OCI-LY3 (cell line): ENCODE results near the gene HBQ1.
"Not testable (repeated sequence)": the region's sequence is repeated elsewhere in the genome, so short reads cannot be mapped to it uniquely, and the experiment has no call there.

Experiments used
- H2AFZ ChIP-seq: fragments of 200-600, 300-600 bp; shearing (Covaris generic); 2 replicates; pipeline ENCODE4 v1.6.0; 2014; ENCODE audit warnings: antibody characterized with exemption, low read depth, low read length
- H3K27ac ChIP-seq: fragments of 200-600, 300-600 bp; sonication (generic); 2 replicates; pipeline ENCODE4 v1.5.1; 2014; ENCODE audit warnings: mild to moderate bottlenecking, low read length, moderate library complexity, mixed read lengths
- H3K27me3 ChIP-seq: fragments of 200-600, 300-600 bp; sonication (generic); 2 replicates; pipeline ENCODE4 v1.6.1; 2014; ENCODE audit warnings: low read depth, low read length, mixed read lengths
- H3K36me3 ChIP-seq: fragments of 200-600, 300-600 bp; sonication (generic); replicated peaks from 2 replicates; pipeline ENCODE3; 2014; ENCODE audit warnings: low read depth, low read length, mixed read lengths
- H3K4me1 ChIP-seq: fragments of 300-600, 200-600 bp; sonication (generic); 2 replicates; pipeline ENCODE4 v1.6.1; 2014; ENCODE audit warnings: low read length, mixed read lengths
- H3K4me2 ChIP-seq: fragments of 200-600, 300-600 bp; sonication (generic); 2 replicates; pipeline ENCODE4 v1.6.1; 2014; ENCODE audit warnings: low read length, mixed read lengths
- H3K4me3 ChIP-seq: fragments of 300-600, 200-600 bp; sonication (generic); 2 replicates; pipeline ENCODE4 v1.5.1; 2014; ENCODE audit warnings: antibody characterized with exemption, mild to moderate bottlenecking, low read length, moderate library complexity
- H3K79me2 ChIP-seq: fragments of 300-600, 200-600 bp; shearing (Covaris generic); 2 replicates; pipeline ENCODE4 v1.6.1; 2014; ENCODE audit warnings: mild to moderate bottlenecking, low read length, mixed read lengths
- H3K9ac ChIP-seq: fragments of 300-600, 200-600 bp; shearing (Covaris generic); 2 replicates; pipeline ENCODE4 v1.6.0; 2014; ENCODE audit warnings: mild to moderate bottlenecking, low read length, moderate library complexity
- H3K9me3 ChIP-seq: fragments of 200-600, 300-600 bp; shearing (Covaris generic); 2 replicates; pipeline ENCODE4 v1.6.1; 2014; ENCODE audit warnings: low read length, mixed read lengths; ENCODE audit not compliant: insufficient read depth
- H4K20me1 ChIP-seq: fragments of 200-600, 300-600 bp; sonication (generic); 2 replicates; pipeline ENCODE4 v1.6.1; 2016; ENCODE audit warnings: low read length, mixed read lengths; ENCODE audit not compliant: insufficient read depth
- EZH2phosphoT487 ChIP-seq: fragments of 200-600 bp; shearing (Covaris generic); IDR thresholded peaks from 2 replicates; pipeline ENCODE4 v1.6.1; 2018; ENCODE audit warnings: antibody characterized with exemption, mixed run types, low read depth
- TF ChIP-seq, protein P1 (sequence below): fragments of 200-600, 300-600 bp; sonication (generic); IDR thresholded peaks from 2 replicates; pipeline ENCODE4 v1.5.1; 2014; ENCODE audit warnings: antibody characterized with exemption, low read length, low read depth

The HBQ1 gene

DNA sequence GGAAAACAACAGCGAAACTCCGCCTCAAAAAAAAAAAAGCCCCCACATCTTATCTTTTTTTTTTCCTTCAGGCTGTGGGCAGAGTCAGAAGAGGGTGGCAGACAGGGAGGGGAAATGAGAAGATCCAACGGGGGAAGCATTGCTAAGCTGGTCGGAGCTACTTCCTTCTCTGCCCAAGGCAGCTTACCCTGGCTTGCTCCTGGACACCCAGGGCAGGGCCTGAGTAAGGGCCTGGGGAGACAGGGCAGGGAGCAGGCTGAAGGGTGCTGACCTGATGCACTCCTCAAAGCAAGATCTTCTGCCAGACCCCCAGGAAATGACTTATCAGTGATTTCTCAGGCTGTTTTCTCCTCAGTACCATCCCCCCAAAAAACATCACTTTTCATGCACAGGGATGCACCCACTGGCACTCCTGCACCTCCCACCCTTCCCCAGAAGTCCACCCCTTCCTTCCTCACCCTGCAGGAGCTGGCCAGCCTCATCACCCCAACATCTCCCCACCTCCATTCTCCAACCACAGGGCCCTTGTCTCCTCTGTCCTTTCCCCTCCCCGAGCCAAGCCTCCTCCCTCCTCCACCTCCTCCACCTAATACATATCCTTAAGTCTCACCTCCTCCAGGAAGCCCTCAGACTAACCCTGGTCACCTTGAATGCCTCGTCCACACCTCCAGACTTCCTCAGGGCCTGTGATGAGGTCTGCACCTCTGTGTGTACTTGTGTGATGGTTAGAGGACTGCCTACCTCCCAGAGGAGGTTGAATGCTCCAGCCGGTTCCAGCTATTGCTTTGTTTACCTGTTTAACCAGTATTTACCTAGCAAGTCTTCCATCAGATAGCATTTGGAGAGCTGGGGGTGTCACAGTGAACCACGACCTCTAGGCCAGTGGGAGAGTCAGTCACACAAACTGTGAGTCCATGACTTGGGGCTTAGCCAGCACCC is 5.0 kb upstream of the HBQ1 start:
- no peaks in the 10 kb centered on the region for H3K27me3 ChIP-seq

DNA sequence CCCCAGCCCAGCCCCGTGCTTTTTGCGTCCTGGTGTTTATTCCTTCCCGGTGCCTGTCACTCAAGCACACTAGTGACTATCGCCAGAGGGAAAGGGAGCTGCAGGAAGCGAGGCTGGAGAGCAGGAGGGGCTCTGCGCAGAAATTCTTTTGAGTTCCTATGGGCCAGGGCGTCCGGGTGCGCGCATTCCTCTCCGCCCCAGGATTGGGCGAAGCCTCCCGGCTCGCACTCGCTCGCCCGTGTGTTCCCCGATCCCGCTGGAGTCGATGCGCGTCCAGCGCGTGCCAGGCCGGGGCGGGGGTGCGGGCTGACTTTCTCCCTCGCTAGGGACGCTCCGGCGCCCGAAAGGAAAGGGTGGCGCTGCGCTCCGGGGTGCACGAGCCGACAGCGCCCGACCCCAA is 4.3 kb upstream of the HBQ1 start:
- not testable (repeated sequence) for H3K27ac ChIP-seq, H3K9me3 ChIP-seq, H4K20me1 ChIP-seq, H3K79me2 ChIP-seq, H3K27me3 ChIP-seq, H3K9ac ChIP-seq, H3K4me3 ChIP-seq, H3K4me2 ChIP-seq, H3K4me1 ChIP-seq, H2AFZ ChIP-seq, H3K36me3 ChIP-seq

More for the DNA sequence above, 5.0 kb upstream of the HBQ1 start:
- Histone ChIP-seq H2AFZ (no peak overlapping the region), H4K20me1 (no peaks in the 10 kb centered on the region), H3K36me3 (no peaks in the 10 kb centered on the region), H3K79me2 (no peaks in the 10 kb centered on the region), H3K27ac (no peak overlapping the region), H3K9me3 (no peaks in the 10 kb centered on the region), H3K4me1 (no peaks in the 10 kb centered on the region), H3K9ac (no peak overlapping the region), H3K4me2 (no peak overlapping the region), H3K4me3 (no peak overlapping the region)
- TF ChIP-seq EZH2phosphoT487: no peak

DNA sequence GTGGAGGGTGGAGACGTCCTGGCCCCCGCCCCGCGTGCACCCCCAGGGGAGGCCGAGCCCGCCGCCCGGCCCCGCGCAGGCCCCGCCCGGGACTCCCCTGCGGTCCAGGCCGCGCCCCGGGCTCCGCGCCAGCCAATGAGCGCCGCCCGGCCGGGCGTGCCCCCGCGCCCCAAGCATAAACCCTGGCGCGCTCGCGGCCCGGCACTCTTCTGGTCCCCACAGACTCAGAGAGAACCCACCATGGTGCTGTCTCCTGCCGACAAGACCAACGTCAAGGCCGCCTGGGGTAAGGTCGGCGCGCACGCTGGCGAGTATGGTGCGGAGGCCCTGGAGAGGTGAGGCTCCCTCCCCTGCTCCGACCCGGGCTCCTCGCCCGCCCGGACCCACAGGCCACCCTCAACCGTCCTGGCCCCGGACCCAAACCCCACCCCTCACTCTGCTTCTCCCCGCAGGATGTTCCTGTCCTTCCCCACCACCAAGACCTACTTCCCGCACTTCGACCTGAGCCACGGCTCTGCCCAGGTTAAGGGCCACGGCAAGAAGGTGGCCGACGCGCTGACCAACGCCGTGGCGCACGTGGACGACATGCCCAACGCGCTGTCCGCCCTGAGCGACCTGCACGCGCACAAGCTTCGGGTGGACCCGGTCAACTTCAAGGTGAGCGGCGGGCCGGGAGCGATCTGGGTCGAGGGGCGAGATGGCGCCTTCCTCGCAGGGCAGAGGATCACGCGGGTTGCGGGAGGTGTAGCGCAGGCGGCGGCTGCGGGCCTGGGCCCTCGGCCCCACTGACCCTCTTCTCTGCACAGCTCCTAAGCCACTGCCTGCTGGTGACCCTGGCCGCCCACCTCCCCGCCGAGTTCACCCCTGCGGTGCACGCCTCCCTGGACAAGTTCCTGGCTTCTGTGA is 3.5 kb upstream of the HBQ1 start, which contains the start of gene HBA1:
TSS of gene HBA1 (plus strand) at position 204 of the 906 bp plus-strand sequence. CDS start at position 241, 37 bp downstream.
- H3K27ac ChIP-seq, H3K36me3 ChIP-seq, H3K4me3 ChIP-seq, H3K9me3 ChIP-seq, H3K4me1 ChIP-seq, H3K9ac ChIP-seq, H4K20me1 ChIP-seq, H3K4me2 ChIP-seq, H3K27me3 ChIP-seq, H3K79me2 ChIP-seq, H2AFZ ChIP-seq: not testable (repeated sequence)

DNA sequence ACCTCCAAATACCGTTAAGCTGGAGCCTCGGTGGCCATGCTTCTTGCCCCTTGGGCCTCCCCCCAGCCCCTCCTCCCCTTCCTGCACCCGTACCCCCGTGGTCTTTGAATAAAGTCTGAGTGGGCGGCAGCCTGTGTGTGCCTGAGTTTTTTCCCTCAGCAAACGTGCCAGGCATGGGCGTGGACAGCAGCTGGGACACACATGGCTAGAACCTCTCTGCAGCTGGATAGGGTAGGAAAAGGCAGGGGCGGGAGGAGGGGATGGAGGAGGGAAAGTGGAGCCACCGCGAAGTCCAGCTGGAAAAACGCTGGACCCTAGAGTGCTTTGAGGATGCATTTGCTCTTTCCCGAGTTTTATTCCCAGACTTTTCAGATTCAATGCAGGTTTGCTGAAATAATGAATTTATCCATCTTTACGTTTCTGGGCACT is 2.9 kb upstream of the HBQ1 start:
- H3K4me3 ChIP-seq: no peak overlapping the region
- no peak overlapping the region for H3K4me2 ChIP-seq
- H3K27ac ChIP-seq: no peak overlapping the region
- no peaks in the 10 kb centered on the region for H3K4me1 ChIP-seq
- TF ChIP-seq EZH2phosphoT487: no peak
- TF ChIP-seq, protein P1, sequence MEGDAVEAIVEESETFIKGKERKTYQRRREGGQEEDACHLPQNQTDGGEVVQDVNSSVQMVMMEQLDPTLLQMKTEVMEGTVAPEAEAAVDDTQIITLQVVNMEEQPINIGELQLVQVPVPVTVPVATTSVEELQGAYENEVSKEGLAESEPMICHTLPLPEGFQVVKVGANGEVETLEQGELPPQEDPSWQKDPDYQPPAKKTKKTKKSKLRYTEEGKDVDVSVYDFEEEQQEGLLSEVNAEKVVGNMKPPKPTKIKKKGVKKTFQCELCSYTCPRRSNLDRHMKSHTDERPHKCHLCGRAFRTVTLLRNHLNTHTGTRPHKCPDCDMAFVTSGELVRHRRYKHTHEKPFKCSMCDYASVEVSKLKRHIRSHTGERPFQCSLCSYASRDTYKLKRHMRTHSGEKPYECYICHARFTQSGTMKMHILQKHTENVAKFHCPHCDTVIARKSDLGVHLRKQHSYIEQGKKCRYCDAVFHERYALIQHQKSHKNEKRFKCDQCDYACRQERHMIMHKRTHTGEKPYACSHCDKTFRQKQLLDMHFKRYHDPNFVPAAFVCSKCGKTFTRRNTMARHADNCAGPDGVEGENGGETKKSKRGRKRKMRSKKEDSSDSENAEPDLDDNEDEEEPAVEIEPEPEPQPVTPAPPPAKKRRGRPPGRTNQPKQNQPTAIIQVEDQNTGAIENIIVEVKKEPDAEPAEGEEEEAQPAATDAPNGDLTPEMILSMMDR: no peak
- H3K9me3 ChIP-seq: no peaks in the 10 kb centered on the region
- peaks cover 11% of the 10 kb centered on the region for H3K36me3 ChIP-seq
- H3K79me2 ChIP-seq: no peaks in the 10 kb centered on the region
- H3K9ac ChIP-seq: no peak overlapping the region
- H3K27me3 ChIP-seq: no peaks in the 10 kb centered on the region
- no peaks in the 10 kb centered on the region for H4K20me1 ChIP-seq
- H2AFZ ChIP-seq: no peak overlapping the region

DNA sequence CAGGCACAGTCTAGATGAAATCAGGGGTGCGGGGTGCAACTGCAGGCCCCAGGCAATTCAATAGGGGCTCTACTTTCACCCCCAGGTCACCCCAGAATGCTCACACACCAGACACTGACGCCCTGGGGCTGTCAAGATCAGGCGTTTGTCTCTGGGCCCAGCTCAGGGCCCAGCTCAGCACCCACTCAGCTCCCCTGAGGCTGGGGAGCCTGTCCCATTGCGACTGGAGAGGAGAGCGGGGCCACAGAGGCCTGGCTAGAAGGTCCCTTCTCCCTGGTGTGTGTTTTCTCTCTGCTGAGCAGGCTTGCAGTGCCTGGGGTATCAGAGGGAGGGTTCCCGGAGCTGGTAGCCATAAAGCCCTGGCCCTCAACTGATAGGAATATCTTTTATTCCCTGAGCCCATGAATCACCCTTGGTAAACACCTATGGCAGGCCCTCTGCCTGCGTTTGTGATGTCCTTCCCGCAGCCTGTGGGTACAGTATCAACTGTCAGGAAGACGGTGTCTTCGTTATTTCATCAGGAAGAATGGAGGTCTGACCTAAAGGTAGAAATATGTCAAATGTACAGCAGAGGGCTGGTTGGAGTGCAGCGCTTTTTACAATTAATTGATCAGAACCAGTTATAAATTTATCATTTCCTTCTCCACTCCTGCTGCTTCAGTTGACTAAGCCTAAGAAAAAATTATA is 2.1 kb upstream of the HBQ1 start:
- no peak overlapping the region for H3K27ac ChIP-seq
- no peaks in the 10 kb centered on the region for H3K27me3 ChIP-seq
- H3K79me2 ChIP-seq: no peaks in the 10 kb centered on the region
- H3K4me2 ChIP-seq: no peak overlapping the region
- no peak overlapping the region for H2AFZ ChIP-seq
- H3K4me3 ChIP-seq: no peak overlapping the region
- H3K4me1 ChIP-seq: no peaks in the 10 kb centered on the region
- peaks cover 11% of the 10 kb centered on the region for H3K36me3 ChIP-seq
- no peak overlapping the region for H3K9ac ChIP-seq
- no peaks in the 10 kb centered on the region for H3K9me3 ChIP-seq
- no peaks in the 10 kb centered on the region for H4K20me1 ChIP-seq
- TF ChIP-seq, protein P1: no peak
- no peak for TF ChIP-seq EZH2phosphoT487
